ENCODE data around the gene NR2C2. TPM values are rescaled to one million over a fixed set of nuclear protein-coding genes. Genes with fewer than 3 reads are reported as not detected.

NR2C2 gene
- total RNA-seq, 1 donor from 2014 or later = 40.0 TPM

DNA sequence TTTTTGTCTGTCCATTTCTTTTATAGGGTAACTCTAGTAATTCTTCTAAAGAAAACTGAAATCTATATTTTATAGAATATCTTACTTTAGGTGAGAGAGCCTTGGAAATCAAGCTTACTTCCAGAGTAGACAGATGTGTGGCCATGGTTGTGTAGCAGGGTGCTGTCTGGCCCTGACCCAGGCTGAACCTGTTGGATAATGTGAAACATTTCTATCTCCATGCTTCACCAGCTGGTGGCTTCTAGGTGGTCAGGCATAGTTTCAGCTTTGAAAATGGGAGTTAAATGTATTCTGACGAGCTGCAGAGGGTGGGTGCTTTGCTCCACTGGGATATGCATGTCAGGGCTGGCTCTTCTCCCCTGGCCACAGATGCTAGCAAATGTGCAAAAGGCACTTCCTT lies 20.8 kb upstream of the NR2C2 start:
- intact Hi-C loops (cut with DNase I) = no loop called here
- H3K27me3 ChIP-seq = no peaks in the 10 kb centered on the region
- H3K27ac ChIP-seq = no peak overlapping the region
- no peak for DNase-seq (ENCODE audit: extremely low spot score in 2 of 2)
- TF ChIP-seq, protein P1, sequence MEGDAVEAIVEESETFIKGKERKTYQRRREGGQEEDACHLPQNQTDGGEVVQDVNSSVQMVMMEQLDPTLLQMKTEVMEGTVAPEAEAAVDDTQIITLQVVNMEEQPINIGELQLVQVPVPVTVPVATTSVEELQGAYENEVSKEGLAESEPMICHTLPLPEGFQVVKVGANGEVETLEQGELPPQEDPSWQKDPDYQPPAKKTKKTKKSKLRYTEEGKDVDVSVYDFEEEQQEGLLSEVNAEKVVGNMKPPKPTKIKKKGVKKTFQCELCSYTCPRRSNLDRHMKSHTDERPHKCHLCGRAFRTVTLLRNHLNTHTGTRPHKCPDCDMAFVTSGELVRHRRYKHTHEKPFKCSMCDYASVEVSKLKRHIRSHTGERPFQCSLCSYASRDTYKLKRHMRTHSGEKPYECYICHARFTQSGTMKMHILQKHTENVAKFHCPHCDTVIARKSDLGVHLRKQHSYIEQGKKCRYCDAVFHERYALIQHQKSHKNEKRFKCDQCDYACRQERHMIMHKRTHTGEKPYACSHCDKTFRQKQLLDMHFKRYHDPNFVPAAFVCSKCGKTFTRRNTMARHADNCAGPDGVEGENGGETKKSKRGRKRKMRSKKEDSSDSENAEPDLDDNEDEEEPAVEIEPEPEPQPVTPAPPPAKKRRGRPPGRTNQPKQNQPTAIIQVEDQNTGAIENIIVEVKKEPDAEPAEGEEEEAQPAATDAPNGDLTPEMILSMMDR (IDR thresholded peaks at IDR 0.05) = no peak
- TF ChIP-seq POLR2AphosphoS5 (IDR thresholded peaks at IDR 0.05; ENCODE audit: insufficient read depth in 1 of 2, low read depth in 1 of 2) (no peak), POLR2A (IDR thresholded peaks at IDR 0.05) (no peak)
- H3K36me3 ChIP-seq = no peaks in the 10 kb centered on the region
- no peaks in the 10 kb centered on the region for H3K9me3 ChIP-seq
- no peaks in the 10 kb centered on the region for H3K4me1 ChIP-seq
- no peak overlapping the region for H3K4me3 ChIP-seq

DNA sequence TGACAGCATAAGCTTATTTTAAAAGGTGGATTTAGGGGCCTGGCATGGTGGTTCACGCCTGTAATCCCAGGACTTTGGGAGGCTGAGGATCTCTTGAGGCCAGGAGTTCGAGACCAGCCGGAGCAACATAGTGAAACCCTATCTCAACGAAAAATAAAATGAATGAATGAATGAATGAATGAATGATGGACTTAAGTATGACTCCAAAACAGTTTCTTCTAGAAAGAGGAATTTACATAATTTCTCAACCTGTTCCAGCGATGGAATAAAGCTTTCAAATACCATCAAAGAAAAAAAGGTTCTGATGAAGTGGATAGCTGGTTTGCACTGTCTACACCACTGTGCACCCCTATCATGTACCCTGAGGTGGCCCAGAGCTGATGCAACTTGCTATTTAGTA lies 20.1 kb upstream of the NR2C2 start:
- Histone ChIP-seq H3K36me3 (peaks cover 0 to 2% of the 10 kb centered on the region in 2 donors), H3K27ac (no peak overlapping the region), H3K4me1 (no peaks in the 10 kb centered on the region), H3K9me3 (no peaks in the 10 kb centered on the region), H3K4me3 (no peak overlapping the region), H3K27me3 (no peaks in the 10 kb centered on the region)
- no peak for TF ChIP-seq POLR2AphosphoS5 (IDR thresholded peaks at IDR 0.05; ENCODE audit: insufficient read depth in 1 of 2, low read depth in 1 of 2)
- no peak for TF ChIP-seq POLR2A (IDR thresholded peaks at IDR 0.05)
- TF ChIP-seq, protein P1 (IDR thresholded peaks at IDR 0.05) = no peak
- intact Hi-C loops (cut with DNase I) = no loop called here
- DNase-seq (ENCODE audit: extremely low spot score in 2 of 2) = no peak

DNA sequence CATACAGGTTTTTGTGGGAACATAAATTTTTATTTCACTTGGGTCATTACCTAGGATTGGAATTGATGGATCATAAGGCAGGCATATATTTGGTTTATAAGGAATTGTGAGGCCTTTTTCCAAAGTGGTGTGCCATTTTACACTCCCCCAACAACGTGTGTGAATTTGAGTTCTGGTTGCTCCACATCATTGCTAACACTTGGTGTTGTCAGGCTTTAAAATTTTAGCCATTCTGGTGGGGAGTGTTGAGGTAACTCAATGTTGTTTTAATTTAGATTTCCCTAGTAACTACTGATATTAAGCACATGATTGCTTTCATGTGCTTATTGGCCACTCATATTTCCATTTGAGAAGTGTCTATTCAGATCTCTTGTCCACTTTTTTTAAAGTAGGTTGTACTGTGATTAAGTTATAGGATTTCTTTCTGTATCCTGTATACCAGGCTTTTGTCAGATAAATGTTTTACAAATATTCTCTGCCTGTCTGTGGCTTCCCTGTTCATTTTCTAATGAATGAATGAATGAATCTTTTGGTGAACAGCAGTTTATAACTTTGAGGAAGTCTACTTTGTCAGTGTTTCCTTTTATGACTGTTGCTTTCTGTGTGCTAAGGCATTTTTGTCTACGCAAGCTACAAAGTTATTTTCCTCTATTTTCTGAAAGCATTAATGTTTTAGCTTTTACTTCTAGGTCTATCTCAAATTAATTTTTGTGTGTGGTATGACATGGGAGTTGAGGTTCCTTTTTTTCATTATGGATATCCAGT lies 17.9 kb upstream of the NR2C2 start:
- TF ChIP-seq POLR2AphosphoS5 (IDR thresholded peaks at IDR 0.05; ENCODE audit: insufficient read depth in 1 of 2, low read depth in 1 of 2) (no peak), POLR2A (IDR thresholded peaks at IDR 0.05) (no peak)
- TF ChIP-seq, protein P1 (IDR thresholded peaks at IDR 0.05) = no peak

DNA sequence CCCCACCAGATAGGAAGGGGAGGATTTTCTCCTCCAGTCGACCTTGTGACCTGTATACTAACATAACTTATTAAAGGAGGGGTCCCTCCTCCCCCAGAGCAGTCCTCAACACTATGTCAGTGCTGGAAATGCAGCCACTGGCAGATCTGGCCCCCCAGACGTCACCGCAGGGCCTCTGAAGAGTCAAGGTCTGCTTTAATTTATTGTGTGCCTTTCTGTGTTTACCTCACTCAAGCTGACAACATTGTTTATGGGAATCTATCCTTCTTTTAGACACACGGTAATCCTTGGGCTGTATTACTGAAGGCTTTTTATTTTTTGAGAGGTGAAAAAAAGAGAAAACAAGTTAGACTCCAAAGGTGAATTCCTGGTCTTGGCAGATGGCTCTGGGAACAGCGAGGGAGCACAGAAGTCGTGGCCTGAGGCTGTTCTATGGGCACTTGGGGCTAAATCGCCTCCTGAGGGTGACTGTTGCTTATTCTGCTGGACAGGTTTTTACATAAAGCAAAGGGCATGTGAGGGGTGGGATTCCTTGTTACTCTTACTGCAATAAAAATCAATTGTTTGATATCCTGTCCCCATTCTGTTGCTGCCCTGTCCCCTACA lies 13.5 kb upstream of the NR2C2 start:
- intact Hi-C loops (cut with DNase I) = no loop called here
- TF ChIP-seq, protein P1 (IDR thresholded peaks at IDR 0.05) = no peak
- TF ChIP-seq POLR2A (IDR thresholded peaks at IDR 0.05) = no peak
- no peak for TF ChIP-seq POLR2AphosphoS5 (IDR thresholded peaks at IDR 0.05; ENCODE audit: insufficient read depth in 1 of 2, low read depth in 1 of 2)
- no peak for DNase-seq (ENCODE audit: extremely low spot score in 2 of 2)

More for the DNA sequence above, 17.9 kb upstream of the NR2C2 start:
- Histone ChIP-seq H3K36me3 (peaks cover 0 to 5% of the 10 kb centered on the region in 2 donors), H3K27ac (no peak overlapping the region), H3K9me3 (no peaks in the 10 kb centered on the region), H3K4me1 (no peaks in the 10 kb centered on the region), H3K4me3 (no peak overlapping the region), H3K27me3 (no peaks in the 10 kb centered on the region)
- DNase-seq (ENCODE audit: extremely low spot score in 2 of 2) = no peak
- intact Hi-C loops (cut with DNase I) = no loop called here

More for the DNA sequence above, 13.5 kb upstream of the NR2C2 start:
- peaks cover 0 to 5% of the 10 kb centered on the region in 2 donors for H3K36me3 ChIP-seq
- H3K27me3 ChIP-seq = no peaks in the 10 kb centered on the region
- no peaks in the 10 kb centered on the region for H3K9me3 ChIP-seq
- no peak overlapping the region for H3K27ac ChIP-seq
- no peaks in the 10 kb centered on the region for H3K4me1 ChIP-seq
- H3K4me3 ChIP-seq = no peak overlapping the region
